Calu3 (cell line): ENCODE data around the gene S100A9. TPM values are rescaled to one million over a fixed set of nuclear protein-coding genes. Genes with fewer than 3 reads are reported as not detected.

Source experiments
- BruUV-seq: library from RNA; stranded (reverse); fragments of 400-500 nt; replicated peaks from 2 replicates; lab custom pipeline; 2021; lab: Mats Ljungman, UMichigan
- CTCF ChIA-PET: fragments of 300-600 bp; sonication (Branson Sonifier 250); formaldehyde crosslinking; loops from one replicate; lab custom pipeline; 2022; ENCODE audit warnings: antibody characterized with exemption; lab: Charles Lee
- DNase-seq: peaks from one replicate; pipeline ENCODE4 v3.0.0; 2022
- H3K27ac Mint-ChIP-seq: one replicate; pipeline ENCODE4 v1.8.0; 2022; ENCODE audit warnings: mixed read lengths; ENCODE audit not compliant: unreplicated experiment
- H3K27me3 Mint-ChIP-seq: one replicate; pipeline ENCODE4 v1.8.0; 2022; ENCODE audit warnings: mixed read lengths; ENCODE audit not compliant: unreplicated experiment
- H3K36me3 Mint-ChIP-seq: one replicate; pipeline ENCODE4 v1.8.0; 2022; ENCODE audit warnings: mild to moderate bottlenecking, moderate library complexity, mixed read lengths; ENCODE audit not compliant: insufficient read depth, unreplicated experiment
- H3K4me1 Mint-ChIP-seq: one replicate; pipeline ENCODE4 v1.8.0; 2022; ENCODE audit warnings: mild to moderate bottlenecking, low read depth, mixed read lengths; ENCODE audit not compliant: unreplicated experiment
- H3K4me3 Mint-ChIP-seq: one replicate; pipeline ENCODE4 v1.8.0; 2022; ENCODE audit warnings: mild to moderate bottlenecking, low read depth, moderate library complexity, mixed read lengths; ENCODE audit not compliant: unreplicated experiment
- H3K9me3 Mint-ChIP-seq: one replicate; pipeline ENCODE4 v1.8.0; 2022; ENCODE audit warnings: low read depth, mixed read lengths; ENCODE audit not compliant: unreplicated experiment
- intact Hi-C: fragments of 100-400 bp; cut with micrococcal nuclease; formaldehyde crosslinking; loops from one replicate; pipeline ENCODE4 v1.10.0; 2022; ENCODE audit not compliant: unreplicated experiment
- total RNA-seq: library from RNA; stranded (reverse); gene quantifications from 2 replicates; pipeline ENCODE4 v1.2.3, GENCODE V29; 2022
- TF ChIP-seq, protein P1 (sequence below): fragments of 200-600 bp; IDR thresholded peaks from one replicate; pipeline ENCODE4 v1.8.0; 2022; ENCODE audit warnings: antibody characterized with exemption; ENCODE audit not compliant: unreplicated experiment

S100A9 gene
- total RNA-seq, 1 experiment from 2014 or later, result 5.0 TPM

DNA sequence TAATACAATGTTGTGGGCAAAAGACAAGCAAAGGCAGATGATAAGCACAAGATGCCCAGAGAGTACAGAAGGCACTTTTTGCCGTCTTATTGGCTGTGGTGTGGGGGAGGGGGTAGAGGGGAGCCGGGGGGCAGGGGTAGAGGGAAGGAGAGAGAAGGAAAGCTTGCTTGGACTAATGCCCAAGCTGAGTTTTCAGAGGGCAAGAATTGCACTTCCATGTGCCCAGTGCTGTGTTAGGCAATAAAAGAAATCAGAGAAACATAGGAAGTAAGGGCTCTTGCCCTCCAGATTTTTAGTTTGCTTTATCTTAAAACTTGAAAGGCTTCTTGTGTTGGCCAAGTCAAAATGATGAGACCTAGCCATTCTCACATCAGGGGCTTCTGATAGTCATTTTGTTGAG is 9.4 kb downstream of the S100A9 start:
- Mint-ChIP-seq H3K9me3 (no peaks in the 10 kb centered on the region), H3K27ac (no peak overlapping the region), H3K4me3 (no peak overlapping the region), H3K27me3 (peaks cover 90% of the 10 kb centered on the region), H3K36me3 (no peaks in the 10 kb centered on the region), H3K4me1 (peaks cover 13% of the 10 kb centered on the region)
- intact Hi-C loops, result no loop called here
- DNase-seq, result no peak
- BruUV-seq, result no TSS peak
- TF ChIP-seq, protein P1, sequence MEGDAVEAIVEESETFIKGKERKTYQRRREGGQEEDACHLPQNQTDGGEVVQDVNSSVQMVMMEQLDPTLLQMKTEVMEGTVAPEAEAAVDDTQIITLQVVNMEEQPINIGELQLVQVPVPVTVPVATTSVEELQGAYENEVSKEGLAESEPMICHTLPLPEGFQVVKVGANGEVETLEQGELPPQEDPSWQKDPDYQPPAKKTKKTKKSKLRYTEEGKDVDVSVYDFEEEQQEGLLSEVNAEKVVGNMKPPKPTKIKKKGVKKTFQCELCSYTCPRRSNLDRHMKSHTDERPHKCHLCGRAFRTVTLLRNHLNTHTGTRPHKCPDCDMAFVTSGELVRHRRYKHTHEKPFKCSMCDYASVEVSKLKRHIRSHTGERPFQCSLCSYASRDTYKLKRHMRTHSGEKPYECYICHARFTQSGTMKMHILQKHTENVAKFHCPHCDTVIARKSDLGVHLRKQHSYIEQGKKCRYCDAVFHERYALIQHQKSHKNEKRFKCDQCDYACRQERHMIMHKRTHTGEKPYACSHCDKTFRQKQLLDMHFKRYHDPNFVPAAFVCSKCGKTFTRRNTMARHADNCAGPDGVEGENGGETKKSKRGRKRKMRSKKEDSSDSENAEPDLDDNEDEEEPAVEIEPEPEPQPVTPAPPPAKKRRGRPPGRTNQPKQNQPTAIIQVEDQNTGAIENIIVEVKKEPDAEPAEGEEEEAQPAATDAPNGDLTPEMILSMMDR, result no peak
- CTCF ChIA-PET, result no interaction called here

DNA sequence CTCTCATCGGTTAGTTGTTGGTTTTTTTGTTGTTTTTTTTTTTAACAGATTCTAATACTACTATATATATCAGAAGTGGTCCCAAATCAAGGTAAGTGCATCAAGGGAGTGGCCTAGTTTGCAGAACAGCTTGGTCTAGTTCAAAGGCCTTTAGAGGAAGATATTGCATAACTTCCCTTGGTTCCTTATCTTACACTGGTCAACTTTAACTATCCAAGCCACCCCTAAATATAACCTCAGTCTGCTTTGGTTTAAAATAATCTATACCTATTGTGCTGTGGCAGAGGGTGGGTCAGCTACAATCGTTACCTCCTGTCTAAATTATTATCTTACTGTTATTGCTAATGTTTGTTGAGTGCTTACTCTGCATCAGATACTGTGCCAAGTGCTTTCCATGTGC is 10.8 kb downstream of the S100A9 start:
- Mint-ChIP-seq H3K9me3 (no peaks in the 10 kb centered on the region), H3K4me3 (no peak overlapping the region), H3K4me1 (peaks cover 13% of the 10 kb centered on the region), H3K36me3 (no peaks in the 10 kb centered on the region), H3K27me3 (peaks cover 91% of the 10 kb centered on the region), H3K27ac (no peak overlapping the region)
- DNase-seq, result no peak
- no TSS peak for BruUV-seq
- TF ChIP-seq, protein P1, result no peak
- intact Hi-C loops, result no loop called here
- CTCF ChIA-PET, result no interaction called here

- intact Hi-C loops, result no loop called here
- Mint-ChIP-seq H3K9me3 (no peaks in the 10 kb centered on the region), H3K27ac (no peak overlapping the region), H3K4me1 (peaks cover 4% of the 10 kb centered on the region), H3K36me3 (no peaks in the 10 kb centered on the region), H3K27me3 (peaks cover 76% of the 10 kb centered on the region), H3K4me3 (no peak overlapping the region)
- CTCF ChIA-PET, result no interaction called here
- BruUV-seq, result no TSS peak
- DNase-seq, result no peak
- TF ChIP-seq, protein P1, result no peak
Measured at GRCh38 chr1:153370146-153370545, 12.5 kb downstream of the S100A9 start.

- CTCF ChIA-PET, result no interaction called here
- BruUV-seq, result no TSS peak
- intact Hi-C loops, result no loop called here
- Mint-ChIP-seq H3K9me3 (no peaks in the 10 kb centered on the region), H3K36me3 (no peaks in the 10 kb centered on the region), H3K4me3 (no peak overlapping the region), H3K4me1 (no peaks in the 10 kb centered on the region), H3K27ac (no peak overlapping the region), H3K27me3 (peaks cover 69% of the 10 kb centered on the region)
- TF ChIP-seq, protein P1, result no peak
- DNase-seq, result no peak
Measured at GRCh38 chr1:153371231-153371630, 13.6 kb downstream of the S100A9 start.
